GM21529 (cell line): ENCODE results near the gene DNMT3A.

ENCODE experiments used
- ATAC-seq: cut with Tn5 transposase; IDR thresholded peaks from one replicate; pipeline ENCODE4 v1.9.1; 2021; ENCODE audit not compliant: unreplicated experiment

The DNMT3A gene

DNA sequence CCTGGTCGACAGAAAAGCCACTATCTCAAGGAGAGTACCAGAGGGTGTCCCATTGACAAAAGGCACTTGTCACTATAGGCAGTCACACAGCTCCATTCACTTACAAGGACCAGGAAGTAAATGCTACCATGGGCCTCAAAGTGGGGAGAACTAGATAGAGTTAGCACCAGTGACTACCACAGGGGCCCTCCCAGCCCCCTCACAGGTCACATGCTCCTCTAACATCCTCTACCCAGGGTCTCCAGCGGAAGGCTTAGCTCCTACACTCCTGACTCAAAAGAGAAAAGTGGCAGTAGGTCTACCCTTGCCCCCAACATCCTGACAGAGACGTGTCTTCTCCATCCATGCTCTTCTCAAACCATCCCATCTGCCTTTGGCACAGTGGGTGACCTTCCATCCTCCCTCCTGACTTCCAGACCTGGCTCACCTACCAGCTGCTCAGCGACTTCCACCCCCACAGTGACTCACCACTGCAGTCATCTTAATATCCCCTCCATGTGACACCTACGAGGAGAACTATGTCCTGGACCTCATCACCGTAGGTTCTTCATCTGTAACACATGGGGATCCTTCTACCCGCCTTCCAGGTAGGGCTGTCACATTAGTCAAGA is 5.6 kb upstream of the DNMT3A start:
- no peak for ATAC-seq

DNA sequence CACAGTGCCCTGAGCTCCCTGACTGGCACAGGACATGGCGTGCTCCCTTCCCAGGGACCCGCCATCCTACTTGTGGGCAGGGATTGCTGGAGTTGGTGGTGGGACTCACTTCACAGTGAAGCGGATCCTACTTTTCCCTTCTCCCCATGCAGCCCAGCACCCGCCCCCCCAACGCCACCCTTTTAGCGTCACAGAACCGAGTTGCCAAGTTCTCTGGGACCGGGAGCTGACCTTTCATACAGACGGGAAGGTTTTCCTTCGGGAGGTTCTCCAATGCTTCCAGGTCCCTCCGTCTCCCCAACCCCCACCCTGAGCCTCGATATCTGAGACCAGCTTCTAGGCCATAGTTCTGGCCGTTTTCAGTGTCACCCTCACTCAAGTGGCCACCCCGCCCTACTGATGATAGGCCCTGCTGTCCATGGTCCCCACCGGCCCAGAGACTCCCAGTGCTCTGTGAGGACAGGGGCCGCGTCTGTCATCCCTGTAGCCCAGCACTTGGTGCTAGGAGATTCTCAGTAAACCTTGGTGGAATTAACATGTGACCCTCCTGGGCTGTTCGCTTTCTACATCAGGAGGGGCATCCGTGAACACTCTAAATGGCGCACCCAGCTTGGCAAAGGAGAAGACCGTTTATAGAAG is 1.6 kb upstream of the DNMT3A start:
- no peak for ATAC-seq

GRCh38 chr2:25342372-25343186 is 854 bp upstream of the DNMT3A start:
- ATAC-seq, result peak; percentile 83

- no peak for ATAC-seq
Measured at GRCh38 chr2:25341011-25341727, 556 bp downstream of the DNMT3A start.

GRCh38 chr2:25340181-25340921 is 1.4 kb downstream of the DNMT3A start:
- ATAC-seq, result no peak

- ATAC-seq, result no peak
Measured at GRCh38 chr2:25339791-25340180, 1.9 kb downstream of the DNMT3A start.

DNA sequence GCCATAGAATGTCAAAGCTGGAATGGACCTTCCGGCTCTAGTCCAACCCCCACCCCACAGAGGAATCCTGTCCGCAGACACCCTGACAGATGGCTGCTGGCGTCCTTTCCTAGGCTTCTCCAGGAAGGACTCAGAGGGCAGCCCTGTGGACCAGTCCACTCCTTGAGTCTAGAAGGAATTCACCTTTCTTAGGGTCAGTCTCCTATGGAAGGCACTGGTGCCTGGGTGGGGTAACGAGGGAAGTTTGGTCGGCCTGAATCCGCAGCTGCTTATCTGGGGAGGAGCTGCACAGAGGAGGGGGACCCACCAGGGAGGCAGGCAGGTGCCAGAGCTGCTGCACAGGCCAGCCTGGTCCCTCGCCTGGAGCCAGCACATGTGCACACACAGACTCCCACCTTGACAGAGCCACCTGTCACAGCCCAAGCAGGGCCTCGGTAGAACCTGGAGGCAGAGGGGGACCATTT is 2.5 kb downstream of the DNMT3A start:
- no peak for ATAC-seq

- no peak for ATAC-seq
Measured at GRCh38 chr2:25338401-25338800, 3.3 kb downstream of the DNMT3A start.

- no peak for ATAC-seq
Measured at GRCh38 chr2:25337891-25338290, 3.8 kb downstream of the DNMT3A start.

GRCh38 chr2:25337276-25337675 is 4.4 kb downstream of the DNMT3A start:
- no peak for ATAC-seq

- no peak for ATAC-seq
Measured at GRCh38 chr2:25336383-25336841, 5.3 kb downstream of the DNMT3A start.

DNA sequence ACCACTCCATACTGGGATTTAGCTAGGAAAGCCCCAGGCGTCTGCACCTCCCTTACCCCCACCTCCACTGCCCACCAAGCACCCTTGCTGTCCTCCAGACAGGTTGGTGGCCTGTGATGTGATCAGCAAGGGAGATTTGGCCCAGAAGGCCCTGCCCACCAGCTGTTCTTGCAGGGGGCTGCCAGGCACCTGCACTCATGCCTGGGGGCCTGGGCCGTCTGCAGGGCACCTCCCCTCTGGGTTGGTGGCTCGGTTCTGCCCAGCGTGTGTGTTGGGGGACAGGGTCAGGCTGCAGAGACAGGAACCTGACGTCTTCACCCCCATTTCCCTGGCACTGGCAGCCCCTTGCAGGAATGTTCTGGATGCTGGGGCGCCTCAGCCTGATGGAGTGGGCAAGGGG is 5.8 kb downstream of the DNMT3A start:
- no peak for ATAC-seq

- no peak for ATAC-seq
Measured at GRCh38 chr2:25335204-25335603, 6.5 kb downstream of the DNMT3A start.

DNA sequence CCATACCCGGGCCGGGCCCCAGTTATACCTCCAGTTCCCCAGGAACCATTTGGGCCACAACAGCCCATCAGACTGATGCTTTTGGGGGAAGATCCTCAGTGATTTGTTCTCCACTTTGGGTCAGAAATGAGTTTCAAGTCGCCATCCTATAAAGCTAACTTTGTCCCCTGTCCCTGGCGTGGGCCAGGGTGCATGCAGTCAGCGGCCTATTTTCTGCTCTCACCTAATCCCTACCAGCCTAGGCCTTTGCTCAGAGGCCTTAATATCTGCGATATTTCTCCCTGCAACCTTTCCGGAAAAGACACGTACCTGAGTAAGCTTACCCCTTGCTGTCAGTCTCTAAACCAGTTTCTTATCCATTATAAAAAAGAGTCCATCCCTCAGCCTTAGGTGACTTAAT is 7.2 kb downstream of the DNMT3A start:
- no peak for ATAC-seq

DNA sequence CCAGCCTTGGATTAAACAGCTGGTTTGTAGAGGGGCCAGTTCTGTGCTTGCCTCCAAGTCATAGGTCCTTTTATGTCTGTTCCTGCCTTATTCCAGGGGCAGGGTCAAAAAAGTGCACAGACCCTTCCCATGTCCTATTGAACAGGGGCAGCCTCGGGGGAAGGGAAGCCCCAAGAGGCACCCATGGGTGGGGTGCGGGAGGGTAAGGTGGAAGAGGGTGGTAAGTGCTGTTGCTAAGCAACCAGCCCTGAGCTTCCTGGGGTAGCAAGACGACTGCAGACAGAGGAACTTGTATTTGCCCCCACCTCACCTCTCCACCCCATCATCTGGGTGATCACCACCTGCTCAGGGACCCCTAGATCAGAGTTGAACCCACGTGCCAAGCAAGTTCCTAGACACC is 7.7 kb downstream of the DNMT3A start:
- no peak for ATAC-seq

DNA sequence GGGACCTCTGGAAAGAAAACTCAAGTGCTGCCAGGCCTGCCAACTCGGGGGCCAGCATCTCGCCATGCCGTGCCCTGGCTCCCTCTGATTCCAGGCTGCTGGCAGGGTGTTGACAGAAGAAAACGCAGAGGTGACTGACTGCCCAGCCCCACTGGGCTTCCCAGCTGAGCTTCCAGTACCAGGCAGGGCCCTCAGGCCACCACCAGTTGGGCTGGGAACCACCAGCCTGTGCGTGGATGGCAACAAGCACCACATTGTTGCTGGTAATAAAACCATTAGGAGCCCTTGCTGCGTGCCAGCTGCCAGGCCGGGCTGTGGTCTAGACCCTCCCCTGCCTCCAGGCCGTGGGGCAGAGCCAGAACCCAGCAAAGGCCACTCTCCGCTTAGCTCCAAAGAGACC is 9.2 kb downstream of the DNMT3A start:
- ATAC-seq, result no peak

- ATAC-seq, result no peak
Measured at GRCh38 chr2:25331686-25332365, 9.9 kb downstream of the DNMT3A start.

DNA sequence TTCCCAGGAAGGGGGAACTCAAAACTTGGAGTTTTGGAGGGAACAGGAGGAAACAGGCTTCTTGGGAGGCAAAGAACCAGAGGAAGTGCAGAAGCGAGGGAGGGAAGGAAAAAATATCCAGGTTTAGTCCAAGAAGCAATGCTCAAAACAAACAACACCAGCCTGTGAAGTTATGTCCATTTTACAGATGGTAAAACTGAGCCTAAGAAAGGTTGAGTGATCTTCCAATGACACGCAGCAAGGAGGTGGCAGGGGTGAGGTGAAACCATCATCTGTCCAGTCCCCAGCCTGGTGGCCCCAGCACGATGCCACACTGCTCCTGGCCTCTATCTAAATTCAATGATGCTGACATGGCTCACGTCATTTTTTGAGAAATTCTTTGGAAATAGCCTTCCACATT is 10.8 kb downstream of the DNMT3A start:
- no peak for ATAC-seq

DNA sequence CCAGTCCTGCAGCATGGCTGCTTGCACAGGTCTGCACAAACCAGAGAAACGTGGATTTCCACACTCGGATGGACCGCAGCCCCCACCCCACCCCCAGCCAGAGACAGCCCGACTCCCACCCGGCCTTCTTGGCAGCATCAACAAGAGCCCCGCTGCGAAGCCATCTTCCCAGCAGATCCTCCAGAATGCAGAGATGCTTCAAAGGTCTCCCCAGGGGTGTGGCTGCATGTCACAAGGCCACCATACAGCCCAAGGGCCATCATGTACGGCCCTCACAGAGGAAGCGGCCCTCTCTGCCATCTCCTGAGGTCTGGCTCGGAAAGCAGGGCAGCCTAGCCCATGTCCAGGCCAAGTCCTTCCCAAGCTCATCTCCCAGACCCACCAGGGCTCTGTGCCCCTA is 11.5 kb downstream of the DNMT3A start:
- ATAC-seq, result no peak
